ENCODE data around the gene CATSPERB. TPM values are rescaled to one million over a fixed set of nuclear protein-coding genes. Genes with fewer than 3 reads are reported as not detected.

The CATSPERB gene
- total and polyA plus RNA-seq, 2 experiments from 2014 or later = 0.27 to 0.38 TPM

DNA sequence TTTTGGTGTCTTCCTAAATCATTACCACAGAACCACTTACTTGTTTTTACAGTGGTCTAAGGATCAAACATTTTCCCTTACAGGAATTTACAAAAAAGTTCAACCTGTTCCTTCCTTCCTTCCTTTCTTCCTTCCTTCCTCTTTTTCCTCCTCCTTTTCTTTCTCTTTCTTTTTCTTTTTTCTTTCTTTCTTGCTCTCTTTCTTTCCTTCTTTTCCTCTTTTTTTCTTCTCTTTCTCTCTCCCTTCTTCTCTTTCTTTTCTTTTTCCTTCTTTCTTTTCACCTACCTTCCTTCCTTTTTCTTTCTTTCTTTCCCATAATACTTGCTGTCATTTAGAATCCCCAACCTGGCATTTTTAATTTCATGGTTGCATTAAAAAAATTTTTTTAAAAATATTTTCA, 162.6 kb downstream of the CATSPERB start (continued):
- TF ChIP-seq, protein P1, sequence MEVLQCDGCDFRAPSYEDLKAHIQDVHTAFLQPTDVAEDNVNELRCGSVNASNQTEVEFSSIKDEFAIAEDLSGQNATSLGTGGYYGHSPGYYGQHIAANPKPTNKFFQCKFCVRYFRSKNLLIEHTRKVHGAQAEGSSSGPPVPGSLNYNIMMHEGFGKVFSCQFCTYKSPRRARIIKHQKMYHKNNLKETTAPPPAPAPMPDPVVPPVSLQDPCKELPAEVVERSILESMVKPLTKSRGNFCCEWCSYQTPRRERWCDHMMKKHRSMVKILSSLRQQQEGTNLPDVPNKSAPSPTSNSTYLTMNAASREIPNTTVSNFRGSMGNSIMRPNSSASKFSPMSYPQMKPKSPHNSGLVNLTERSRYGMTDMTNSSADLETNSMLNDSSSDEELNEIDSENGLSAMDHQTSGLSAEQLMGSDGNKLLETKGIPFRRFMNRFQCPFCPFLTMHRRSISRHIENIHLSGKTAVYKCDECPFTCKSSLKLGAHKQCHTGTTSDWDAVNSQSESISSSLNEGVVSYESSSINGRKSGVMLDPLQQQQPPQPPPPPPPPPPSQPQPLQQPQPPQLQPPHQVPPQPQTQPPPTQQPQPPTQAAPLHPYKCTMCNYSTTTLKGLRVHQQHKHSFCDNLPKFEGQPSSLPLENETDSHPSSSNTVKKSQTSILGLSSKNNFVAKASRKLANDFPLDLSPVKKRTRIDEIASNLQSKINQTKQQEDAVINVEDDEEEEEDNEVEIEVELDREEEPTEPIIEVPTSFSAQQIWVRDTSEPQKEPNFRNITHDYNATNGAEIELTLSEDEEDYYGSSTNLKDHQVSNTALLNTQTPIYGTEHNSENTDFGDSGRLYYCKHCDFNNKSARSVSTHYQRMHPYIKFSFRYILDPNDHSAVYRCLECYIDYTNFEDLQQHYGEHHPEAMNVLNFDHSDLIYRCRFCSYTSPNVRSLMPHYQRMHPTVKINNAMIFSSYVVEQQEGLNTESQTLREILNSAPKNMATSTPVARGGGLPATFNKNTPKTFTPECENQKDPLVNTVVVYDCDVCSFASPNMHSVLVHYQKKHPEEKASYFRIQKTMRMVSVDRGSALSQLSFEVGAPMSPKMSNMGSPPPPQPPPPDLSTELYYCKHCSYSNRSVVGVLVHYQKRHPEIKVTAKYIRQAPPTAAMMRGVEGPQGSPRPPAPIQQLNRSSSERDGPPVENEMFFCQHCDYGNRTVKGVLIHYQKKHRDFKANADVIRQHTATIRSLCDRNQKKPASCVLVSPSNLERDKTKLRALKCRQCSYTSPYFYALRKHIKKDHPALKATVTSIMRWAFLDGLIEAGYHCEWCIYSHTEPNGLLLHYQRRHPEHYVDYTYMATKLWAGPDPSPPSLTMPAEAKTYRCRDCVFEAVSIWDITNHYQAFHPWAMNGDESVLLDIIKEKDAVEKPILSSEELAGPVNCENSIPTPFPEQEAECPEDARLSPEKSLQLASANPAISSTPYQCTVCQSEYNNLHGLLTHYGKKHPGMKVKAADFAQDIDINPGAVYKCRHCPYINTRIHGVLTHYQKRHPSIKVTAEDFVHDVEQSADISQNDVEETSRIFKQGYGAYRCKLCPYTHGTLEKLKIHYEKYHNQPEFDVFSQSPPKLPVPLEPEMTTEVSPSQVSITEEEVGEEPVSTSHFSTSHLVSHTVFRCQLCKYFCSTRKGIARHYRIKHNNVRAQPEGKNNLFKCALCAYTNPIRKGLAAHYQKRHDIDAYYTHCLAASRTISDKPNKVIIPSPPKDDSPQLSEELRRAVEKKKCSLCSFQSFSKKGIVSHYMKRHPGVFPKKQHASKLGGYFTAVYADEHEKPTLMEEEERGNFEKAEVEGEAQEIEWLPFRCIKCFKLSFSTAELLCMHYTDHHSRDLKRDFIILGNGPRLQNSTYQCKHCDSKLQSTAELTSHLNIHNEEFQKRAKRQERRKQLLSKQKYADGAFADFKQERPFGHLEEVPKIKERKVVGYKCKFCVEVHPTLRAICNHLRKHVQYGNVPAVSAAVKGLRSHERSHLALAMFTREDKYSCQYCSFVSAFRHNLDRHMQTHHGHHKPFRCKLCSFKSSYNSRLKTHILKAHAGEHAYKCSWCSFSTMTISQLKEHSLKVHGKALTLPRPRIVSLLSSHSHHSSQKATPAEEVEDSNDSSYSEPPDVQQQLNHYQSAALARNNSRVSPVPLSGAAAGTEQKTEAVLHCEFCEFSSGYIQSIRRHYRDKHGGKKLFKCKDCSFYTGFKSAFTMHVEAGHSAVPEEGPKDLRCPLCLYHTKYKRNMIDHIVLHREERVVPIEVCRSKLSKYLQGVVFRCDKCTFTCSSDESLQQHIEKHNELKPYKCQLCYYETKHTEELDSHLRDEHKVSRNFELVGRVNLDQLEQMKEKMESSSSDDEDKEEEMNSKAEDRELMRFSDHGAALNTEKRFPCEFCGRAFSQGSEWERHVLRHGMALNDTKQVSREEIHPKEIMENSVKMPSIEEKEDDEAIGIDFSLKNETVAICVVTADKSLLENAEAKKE (CRISPR knock-in tag; IDR thresholded peaks at IDR 0.05) = no peak

DNA sequence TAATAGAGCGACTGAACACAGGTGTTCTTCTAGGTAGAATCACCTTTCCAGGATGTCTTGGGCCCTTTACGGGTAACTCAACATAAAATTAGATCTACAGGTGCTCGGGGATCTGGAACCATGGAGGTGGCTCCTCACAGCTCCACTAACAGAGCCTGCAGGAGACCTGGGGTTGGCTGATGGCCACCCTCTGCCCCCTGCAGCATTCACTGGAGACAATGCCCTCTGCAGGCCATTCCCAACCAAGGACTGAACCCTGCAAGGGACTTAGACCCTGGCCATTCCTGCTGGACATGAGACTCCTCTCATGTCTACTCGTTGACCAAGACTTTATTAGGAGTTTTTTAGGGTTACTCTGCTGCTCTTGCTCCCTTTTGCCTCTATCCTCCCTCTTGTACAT, 163.3 kb downstream of the CATSPERB start:
- no peaks in the 10 kb centered on the region for H3F3A ChIP-seq (replicated peaks; ENCODE audit: low read depth)
- H3K27ac ChIP-seq (ENCODE audit: low read depth) = no peak overlapping the region
- no peak overlapping the region for H2AFZ ChIP-seq
- Mint-ChIP-seq H3K9me3 (peaks cover 24% of the 10 kb centered on the region), H3K4me3 (no peak overlapping the region), H3K27me3 (ENCODE audit: insufficient read depth, low read depth, poor library complexity) (peaks cover 24% of the 10 kb centered on the region), H3K27ac (no peak overlapping the region), H3K36me3 (ENCODE audit: low read depth) (no peaks in the 10 kb centered on the region), H3K4me1 (no peaks in the 10 kb centered on the region)
- H3K27me3 ChIP-seq (ENCODE audit: insufficient read depth) = peaks cover 25% of the 10 kb centered on the region
- ATAC-seq (no peak), DNase-seq (ENCODE audit: low spot score) (no peak)
- H4K20me1 ChIP-seq (replicated peaks; ENCODE audit: insufficient read depth) = no peaks in the 10 kb centered on the region; the same call in 1 of the 2 replicates
- H3K4me2 ChIP-seq = no peak overlapping the region
- H3K4me3 ChIP-seq = no peak overlapping the region
- TF ChIP-seq, protein P2, sequence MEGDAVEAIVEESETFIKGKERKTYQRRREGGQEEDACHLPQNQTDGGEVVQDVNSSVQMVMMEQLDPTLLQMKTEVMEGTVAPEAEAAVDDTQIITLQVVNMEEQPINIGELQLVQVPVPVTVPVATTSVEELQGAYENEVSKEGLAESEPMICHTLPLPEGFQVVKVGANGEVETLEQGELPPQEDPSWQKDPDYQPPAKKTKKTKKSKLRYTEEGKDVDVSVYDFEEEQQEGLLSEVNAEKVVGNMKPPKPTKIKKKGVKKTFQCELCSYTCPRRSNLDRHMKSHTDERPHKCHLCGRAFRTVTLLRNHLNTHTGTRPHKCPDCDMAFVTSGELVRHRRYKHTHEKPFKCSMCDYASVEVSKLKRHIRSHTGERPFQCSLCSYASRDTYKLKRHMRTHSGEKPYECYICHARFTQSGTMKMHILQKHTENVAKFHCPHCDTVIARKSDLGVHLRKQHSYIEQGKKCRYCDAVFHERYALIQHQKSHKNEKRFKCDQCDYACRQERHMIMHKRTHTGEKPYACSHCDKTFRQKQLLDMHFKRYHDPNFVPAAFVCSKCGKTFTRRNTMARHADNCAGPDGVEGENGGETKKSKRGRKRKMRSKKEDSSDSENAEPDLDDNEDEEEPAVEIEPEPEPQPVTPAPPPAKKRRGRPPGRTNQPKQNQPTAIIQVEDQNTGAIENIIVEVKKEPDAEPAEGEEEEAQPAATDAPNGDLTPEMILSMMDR (conservative IDR thresholded peaks at IDR 0.05; ENCODE audit: low read depth in 2 of 2) = peak; percentile 10 to 59; a peak in 2 of 4 replicates
- TF ChIP-seq, protein P1 (CRISPR knock-in tag; IDR thresholded peaks at IDR 0.05) = no peak
- TF ChIP-seq NANOG (IDR thresholded peaks at IDR 0.05; ENCODE audit: borderline replicate concordance) = no peak
- H3K9me2 ChIP-seq (ENCODE audit: insufficient read depth) = peaks cover 5% of the 10 kb centered on the region; the same call in 1 of the 2 replicates
- H3K4me1 ChIP-seq (ENCODE audit: insufficient read depth) = no peaks in the 10 kb centered on the region
- H3K79me2 ChIP-seq (replicated peaks; ENCODE audit: insufficient read depth) = no peaks in the 10 kb centered on the region
- H3K36me3 ChIP-seq (ENCODE audit: insufficient read depth) = no peaks in the 10 kb centered on the region

Measured in GM23338 (cell line).